NCI-H1105 treated with DMSO at 0.1 percent for 48 hours (cell line): Measurements from ENCODE around the gene ANO10.

Source experiments
- DNase-seq: peaks from one replicate; lab custom pipeline; 2025; lab: John Stamatoyannopoulos, UW

Gene ANO10

DNA sequence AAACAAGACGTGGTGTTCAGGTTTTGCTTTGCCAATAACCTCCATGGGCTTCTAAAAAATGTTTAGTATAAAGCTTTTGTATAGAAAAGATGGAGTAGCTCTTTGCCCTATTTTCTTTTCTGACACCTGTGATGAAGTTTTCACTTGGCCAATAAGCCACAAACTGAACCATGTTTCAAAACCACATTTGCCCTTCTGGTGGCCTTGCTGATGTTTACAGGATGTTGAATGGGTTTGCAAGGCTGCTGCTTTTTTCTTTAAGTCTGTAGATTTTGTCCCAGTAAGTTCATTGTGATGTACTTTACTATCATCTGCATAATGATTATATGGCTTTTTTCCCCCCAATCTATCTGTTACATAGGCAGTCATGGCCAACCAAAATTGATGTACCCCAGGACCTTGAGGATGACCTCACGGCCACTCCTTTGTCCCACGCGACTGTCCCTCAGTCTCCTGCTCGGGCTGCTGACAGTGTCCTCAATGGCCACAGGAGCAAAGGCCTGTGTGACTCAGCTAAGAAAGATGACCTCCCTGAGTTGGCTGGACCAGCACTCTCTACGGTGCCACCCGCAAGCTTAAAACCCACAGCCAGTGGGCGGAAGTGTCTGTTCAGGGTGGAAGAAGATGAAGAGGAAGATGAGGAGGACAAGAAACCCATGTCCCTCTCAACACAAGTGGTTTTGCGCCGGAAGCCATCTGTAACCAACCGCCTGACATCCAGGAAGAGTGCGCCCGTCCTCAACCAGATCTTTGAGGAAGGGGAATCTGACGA is 274.6 kb downstream of the ANO10 start:
- no peak for DNase-seq

- no peak for DNase-seq
Measured at GRCh38 chr3:43345877-43346276, 275.9 kb downstream of the ANO10 start.

DNA sequence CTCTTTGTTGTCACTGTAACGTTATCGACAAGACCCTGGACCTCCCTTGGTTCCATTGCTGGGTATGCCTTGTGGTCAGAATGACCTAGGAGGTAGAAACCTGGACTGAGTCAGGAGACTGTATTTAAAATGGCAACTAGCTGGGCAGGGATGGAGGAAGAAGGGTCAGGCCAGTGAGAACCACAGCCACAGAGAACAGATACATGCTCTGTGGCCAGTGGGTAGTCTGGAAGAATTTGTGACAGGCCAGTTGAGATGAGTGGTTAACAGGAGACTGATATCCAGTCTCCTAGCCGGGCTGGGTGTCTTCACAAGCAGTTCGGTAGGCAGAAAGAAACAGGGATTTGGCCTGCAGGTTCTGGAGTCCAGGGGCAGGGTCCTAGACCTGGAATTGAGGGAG is 276.6 kb downstream of the ANO10 start:
- DNase-seq = no peak

DNA sequence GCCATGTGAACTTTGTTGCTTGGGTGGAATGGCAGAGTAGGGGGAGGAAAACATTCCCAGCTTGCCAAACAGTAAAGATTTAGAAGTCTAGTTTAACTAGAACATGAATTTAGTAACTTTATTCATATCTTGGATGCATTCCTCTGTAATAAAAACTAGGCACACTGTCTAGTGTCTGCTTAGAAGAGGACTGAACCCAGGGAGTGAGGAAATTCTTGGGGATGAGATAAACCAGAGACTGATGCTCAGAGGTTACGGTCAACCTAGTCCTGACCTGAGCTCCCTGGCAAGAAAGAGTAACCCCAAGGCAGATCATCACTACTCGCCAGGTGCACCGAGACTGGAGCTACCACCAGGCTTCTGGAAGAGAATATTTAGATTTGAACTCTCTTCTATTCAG is 277.3 kb downstream of the ANO10 start:
- DNase-seq = no peak

DNA sequence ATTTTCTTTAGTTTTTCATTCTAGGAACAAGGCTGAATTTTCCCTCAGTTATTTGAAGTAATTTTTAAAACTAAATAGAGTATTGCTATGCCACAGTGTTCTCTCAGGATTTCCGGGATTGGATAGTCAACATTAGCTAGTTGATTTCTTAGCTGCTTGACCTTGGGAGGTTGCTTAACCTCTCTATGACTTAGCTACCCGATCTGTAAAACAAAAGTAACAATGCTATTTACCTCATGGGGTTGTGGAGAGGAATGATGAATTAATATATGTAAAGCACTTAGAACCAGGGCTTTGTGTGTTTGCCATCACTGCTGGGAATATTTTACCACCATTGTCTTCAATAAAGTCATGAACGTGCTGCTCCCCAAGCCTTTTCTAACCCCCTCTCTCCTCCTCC is 278.0 kb downstream of the ANO10 start:
- no peak for DNase-seq

DNA sequence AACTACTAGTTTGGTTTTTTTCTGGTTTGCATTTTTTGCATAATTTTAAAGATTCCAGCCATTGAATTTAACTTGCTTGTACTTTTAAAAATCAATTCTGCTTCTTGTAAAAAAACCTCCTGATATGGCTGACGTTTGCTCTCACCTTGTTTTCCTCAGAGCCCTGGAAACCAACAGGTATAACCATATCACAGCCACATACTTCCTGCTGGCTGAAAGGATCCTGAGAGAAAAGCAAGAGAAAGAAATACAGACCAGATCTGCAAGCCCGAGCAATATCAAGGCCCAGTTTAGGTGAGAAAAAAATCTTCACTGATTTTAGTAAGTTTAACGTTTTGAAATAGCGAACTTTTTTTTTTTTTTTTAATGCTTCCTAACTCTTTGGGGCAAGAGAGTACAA is 278.6 kb downstream of the ANO10 start:
- DNase-seq = no peak

- DNase-seq = no peak
Measured at GRCh38 chr3:43341788-43342187, 280.0 kb downstream of the ANO10 start.

- DNase-seq = no peak
Measured at GRCh38 chr3:43340403-43340802, 281.4 kb downstream of the ANO10 start.

GRCh38 chr3:43338295-43338694 is 283.5 kb downstream of the ANO10 start:
- no peak for DNase-seq

DNA sequence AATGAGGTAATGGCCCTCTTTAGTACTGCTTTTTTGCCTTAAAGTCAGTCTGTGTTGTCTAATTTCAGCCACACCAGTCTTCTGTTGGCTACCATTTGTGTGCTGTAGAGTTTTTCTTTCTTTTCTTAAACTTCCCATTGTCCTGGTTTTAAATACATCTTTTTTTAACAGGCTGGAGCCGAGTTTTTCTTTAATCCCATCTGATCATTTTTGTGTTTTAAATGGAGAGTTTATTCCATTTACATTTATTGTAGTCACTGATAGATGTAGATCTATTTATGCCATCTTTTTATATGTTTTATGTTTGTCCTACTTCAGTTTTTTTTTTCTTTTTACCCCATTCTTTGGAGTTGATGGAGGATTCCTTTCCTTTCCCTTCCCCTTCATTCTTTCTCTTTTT is 286.0 kb downstream of the ANO10 start:
- no peak for DNase-seq

- no peak for DNase-seq
Measured at GRCh38 chr3:43334976-43335375, 286.8 kb downstream of the ANO10 start.

DNA sequence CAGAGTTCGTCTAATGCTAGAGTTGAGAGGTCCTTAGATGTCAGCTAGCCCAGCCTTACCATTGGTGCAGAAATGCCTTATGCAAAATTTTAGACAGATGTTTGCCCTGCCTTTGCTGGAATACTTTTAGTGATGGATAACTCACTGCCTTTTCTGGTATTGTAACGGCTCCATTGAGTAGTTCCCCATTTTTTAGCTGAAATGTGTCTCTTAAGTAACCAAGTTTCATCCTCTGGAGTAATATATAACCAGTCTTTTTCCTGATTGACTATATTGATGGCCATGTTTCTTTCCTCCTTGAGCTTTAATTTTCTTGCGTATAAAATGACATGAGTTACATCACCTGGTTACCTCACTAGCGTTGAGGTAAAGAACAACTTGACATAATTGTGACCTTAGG is 290.4 kb downstream of the ANO10 start:
- no peak for DNase-seq

GRCh38 chr3:43330981-43331380 is 290.8 kb downstream of the ANO10 start:
- no peak for DNase-seq

GRCh38 chr3:43328653-43329052 is 293.2 kb downstream of the ANO10 start:
- no peak for DNase-seq

- no peak for DNase-seq
Measured at GRCh38 chr3:43327582-43327979, 294.2 kb downstream of the ANO10 start.

DNA sequence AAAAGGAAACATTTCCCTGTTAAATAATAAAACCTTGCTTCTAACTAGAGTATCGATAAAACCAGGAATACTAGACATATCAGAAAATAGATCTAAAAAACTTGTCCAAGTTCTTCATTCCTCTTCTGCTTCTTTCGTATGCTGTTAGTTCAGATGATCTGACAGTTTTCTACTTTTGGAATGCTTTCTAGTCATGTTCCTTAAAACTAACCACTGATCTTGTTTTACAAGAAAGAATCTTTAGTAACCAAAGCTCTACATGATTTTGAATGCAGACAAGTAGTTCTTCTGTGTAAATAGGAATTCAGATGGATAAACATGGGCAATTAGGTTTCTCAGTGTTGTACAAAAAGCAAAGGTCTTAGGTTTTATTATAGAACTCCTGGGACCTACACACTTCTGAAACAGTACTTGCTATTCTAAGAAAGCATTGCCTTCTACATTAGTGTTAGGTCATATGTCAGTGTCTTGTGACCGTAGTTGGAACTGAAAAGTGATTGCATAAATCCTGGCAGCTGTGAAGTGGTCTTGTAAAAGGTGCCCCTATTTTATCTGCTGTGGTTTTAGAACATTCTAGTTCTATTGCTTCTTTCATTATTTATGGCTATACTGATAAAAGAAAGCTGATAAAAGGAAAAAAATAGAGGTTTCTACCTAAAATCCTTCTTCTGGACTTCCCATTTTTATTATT is 294.8 kb downstream of the ANO10 start:
- DNase-seq = no peak

DNA sequence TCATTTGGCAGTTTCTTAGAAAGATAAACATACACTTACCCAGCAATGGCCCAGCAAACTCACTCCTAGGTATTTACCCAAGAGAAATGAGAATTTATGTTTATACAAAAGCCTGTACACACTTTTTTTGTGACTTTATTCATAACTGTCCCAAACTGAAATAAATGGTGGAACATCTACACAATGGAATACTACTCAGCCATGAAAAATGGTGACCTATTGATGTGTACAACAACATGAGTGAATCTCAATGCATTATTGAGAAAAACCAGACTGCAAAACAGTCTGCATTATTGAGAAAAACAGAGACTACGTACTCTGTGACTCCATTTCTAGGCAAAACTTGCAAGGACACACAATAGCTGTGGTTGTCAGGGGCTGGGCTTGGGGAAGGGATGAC is 298.3 kb downstream of the ANO10 start:
- no peak for DNase-seq

DNA sequence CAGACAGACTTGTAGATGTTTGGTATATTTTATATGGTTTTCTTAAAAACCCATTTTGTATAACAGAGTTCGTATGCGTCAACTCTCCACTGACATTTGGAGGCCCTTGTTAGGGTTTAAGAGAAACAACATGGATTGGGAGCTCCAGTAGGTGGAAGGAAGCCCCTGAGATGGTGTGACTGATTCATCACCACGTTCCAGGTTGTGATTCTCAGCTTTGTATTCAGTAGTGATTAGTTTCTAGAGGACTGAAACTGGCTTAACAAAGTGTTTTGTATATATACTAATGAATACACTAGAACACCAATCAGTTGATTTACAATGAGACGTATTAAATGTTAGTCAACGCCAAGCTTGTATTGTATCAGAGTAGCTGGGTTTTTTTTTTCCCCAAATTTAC is 301.5 kb downstream of the ANO10 start:
- DNase-seq = no peak

GRCh38 chr3:43319794-43320193 is 302.0 kb downstream of the ANO10 start:
- DNase-seq = no peak

GRCh38 chr3:43319376-43319775 is 302.4 kb downstream of the ANO10 start:
- no peak for DNase-seq

DNA sequence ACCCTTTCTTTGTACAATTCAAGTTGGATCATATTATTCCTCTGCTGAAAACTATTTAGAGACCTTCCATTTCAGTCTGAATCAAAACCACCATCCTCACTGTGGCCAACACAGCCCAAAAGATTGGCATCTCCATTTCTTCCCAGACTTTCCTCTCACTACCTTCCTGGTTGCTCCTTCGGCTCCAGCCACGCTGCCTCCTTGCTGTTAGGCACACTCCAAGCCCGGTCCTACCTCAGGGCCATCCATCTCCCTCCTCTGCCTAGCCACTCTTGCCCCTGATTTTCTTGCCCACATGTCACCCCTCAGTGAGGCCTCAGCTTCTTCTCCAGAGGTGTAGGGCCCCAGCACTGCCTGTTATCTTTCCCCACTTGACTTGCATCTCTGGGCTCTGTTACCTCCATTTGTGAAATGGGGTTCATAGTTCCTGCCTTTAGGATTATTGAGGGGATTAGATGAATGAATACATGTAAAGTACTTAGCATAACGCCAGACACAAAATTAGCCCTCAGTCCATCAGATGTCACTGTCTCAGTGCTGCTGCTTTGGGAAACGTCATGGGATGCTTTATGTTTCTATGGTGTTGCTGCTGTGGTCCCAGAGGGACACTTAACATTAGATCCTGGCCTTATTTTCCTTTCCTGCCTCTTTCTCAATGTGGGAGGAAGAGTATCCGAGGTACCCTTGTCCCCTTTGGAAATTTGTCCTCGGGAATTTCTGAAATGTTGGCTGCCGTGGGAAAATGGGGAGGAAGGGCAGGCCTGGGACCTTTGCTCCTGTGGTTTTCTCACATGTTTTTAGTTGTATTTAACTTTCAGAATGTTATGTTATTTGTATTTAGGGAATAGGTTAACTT is 304.1 kb downstream of the ANO10 start:
- DNase-seq = no peak

DNA sequence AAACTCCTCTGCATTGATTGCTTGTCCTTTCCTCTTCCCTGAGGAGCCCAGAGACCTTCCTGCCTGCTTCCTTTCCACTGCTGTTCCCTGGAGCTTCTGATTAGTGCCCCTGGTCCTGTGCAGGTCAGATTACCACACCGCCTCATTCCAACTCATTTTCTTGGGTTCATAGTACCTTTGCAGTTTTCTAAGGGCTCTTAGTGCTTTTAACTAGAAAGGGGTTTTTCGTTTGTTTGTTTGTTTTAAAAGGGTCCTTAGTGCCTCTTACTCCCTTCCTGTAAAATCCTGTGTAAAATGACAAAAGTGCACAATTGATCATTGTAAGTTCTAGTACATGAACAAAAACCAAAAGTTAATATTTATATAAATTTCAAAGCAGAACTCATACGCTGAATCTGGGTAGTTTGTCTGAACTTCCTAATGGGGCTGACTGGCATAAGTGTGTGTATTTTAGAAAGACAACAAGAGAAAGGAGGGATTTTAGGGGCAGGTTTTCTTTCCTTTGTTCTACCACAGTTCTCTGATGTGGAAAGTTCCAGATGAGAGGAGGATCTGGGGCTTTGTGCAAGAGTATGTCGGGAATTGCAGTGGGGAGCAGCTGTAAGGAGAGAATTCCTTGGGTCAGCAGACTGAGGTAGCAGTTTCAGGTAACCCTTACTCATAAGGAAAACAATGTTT is 304.9 kb downstream of the ANO10 start:
- DNase-seq = no peak
